Measurements from ENCODE around the gene WDR87. TPM values are rescaled to one million over a fixed set of nuclear protein-coding genes. Genes with fewer than 3 reads are reported as not detected.
A peak's percentile ranks its signal among the peaks of the same experiment; 100 is the strongest.

The WDR87 gene
- total RNA-seq (2014; rRNA removed; shearing (Covaris generic)): not detected in 2 replicates
- not detected in 2 replicates for polyA plus RNA-seq (2015; cell fraction: cytosol; rRNA removed)
- not detected in 2 replicates for polyA plus RNA-seq (2015; cell fraction: nucleus; rRNA removed)

GRCh38 chr19:37905946-37906868 is at the start of gene WDR87:
Gene WDR87 (minus strand): TSS chr19:37906594. CDS start chr19:37898239, 8,355 bp downstream.
- no peak for DNase-seq (ENCODE audit: low read depth)

GRCh38 chr19:37955986-37956385 is 49.6 kb upstream of the WDR87 start:
- DNase-seq (ENCODE audit: low read depth): no peak

GRCh38 chr19:37954421-37954874 is 48.1 kb upstream of the WDR87 start:
- no peak for DNase-seq (ENCODE audit: low read depth)

GRCh38 chr19:37953918-37954303 is 47.5 kb upstream of the WDR87 start:
- no peak for DNase-seq (ENCODE audit: low read depth)

GRCh38 chr19:37953171-37953917 is 47.0 kb upstream of the WDR87 start:
- DNase-seq (ENCODE audit: low read depth): no peak

- no peak for DNase-seq (ENCODE audit: low read depth)
These were observed 45.4 kb upstream of the WDR87 start for GRCh38 chr19:37951816-37952210.

- no peak for DNase-seq (ENCODE audit: low read depth)
These were observed 44.2 kb upstream of the WDR87 start for GRCh38 chr19:37950471-37951175.

GRCh38 chr19:37948362-37948761 is 42.0 kb upstream of the WDR87 start:
- DNase-seq (ENCODE audit: low read depth): no peak

- no peak for DNase-seq (ENCODE audit: low read depth)
These were observed 41.4 kb upstream of the WDR87 start for GRCh38 chr19:37947778-37948177.

GRCh38 chr19:37946132-37946531 is 39.7 kb upstream of the WDR87 start:
- no peak for DNase-seq (ENCODE audit: low read depth)

- no peak for DNase-seq (ENCODE audit: low read depth)
These were observed 37.1 kb upstream of the WDR87 start for GRCh38 chr19:37943480-37943879.

GRCh38 chr19:37942516-37942902 is 36.1 kb upstream of the WDR87 start:
- no peak for DNase-seq (ENCODE audit: low read depth)

GRCh38 chr19:37941782-37942515 is 35.6 kb upstream of the WDR87 start:
- no peak for DNase-seq (ENCODE audit: low read depth)

- no peak for DNase-seq (ENCODE audit: low read depth)
These were observed 32.0 kb upstream of the WDR87 start for GRCh38 chr19:37938353-37938752.

- DNase-seq (ENCODE audit: low read depth): no peak
These were observed 30.5 kb upstream of the WDR87 start for GRCh38 chr19:37936886-37937285.

GRCh38 chr19:37936166-37936565 is 29.8 kb upstream of the WDR87 start:
- DNase-seq (ENCODE audit: low read depth): no peak

- no peak for DNase-seq (ENCODE audit: low read depth)
These were observed 28.9 kb upstream of the WDR87 start for GRCh38 chr19:37935341-37935740.

GRCh38 chr19:37933937-37934358 is 27.6 kb upstream of the WDR87 start:
- DNase-seq (ENCODE audit: low read depth): no peak

GRCh38 chr19:37932985-37933936 is 26.9 kb upstream of the WDR87 start:
- peak; percentile 86 for DNase-seq (ENCODE audit: low read depth)
